Measurements from ENCODE around the gene GIMAP2.

DNA sequence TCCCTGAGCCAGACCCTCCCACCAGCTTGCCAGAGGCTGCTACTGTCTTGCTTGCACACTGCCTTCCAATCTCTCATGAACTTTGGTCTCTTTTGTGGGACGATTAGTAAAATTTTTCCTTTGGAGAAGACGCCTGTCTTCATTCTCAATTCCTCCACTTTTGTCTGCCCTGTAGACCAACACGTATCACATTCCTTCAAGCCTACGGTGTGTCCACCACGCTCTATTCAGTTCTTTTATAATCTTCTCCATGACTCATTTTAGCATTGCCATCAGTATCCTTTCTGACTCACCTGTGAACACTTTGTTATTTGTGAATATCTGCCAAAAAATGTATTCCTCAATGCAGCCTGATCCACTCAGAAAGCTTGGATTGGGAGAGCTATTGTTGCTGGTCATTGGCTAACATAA lies 53.1 kb downstream of the GIMAP2 start:
- TF ChIP-seq EZH2 (IDR thresholded peaks at IDR 0.05; ENCODE audit: insufficient read depth, poor library complexity, severe bottlenecking): no peak
- TF ChIP-seq EZH2phosphoT487 (IDR thresholded peaks at IDR 0.05; ENCODE audit: insufficient read depth, low read depth): no peak

Measured in GM23248 (cell line).